DOHH2 (cell line): ENCODE measurements around the gene THOC1.

Experiments used
- H3F3A ChIP-seq: fragments of 200-600 bp; sonication (generic), shearing (Covaris generic); 2 replicates; pipeline ENCODE4 v1.6.0; 2016; ENCODE audit warnings: antibody characterized with exemption, mild to moderate bottlenecking; ENCODE audit not compliant: control insufficient read depth, insufficient read depth
- H3K27ac ChIP-seq: fragments of 200-600 bp; sonication (generic); 2 replicates; pipeline ENCODE4 v1.5.1; 2014; ENCODE audit warnings: low read depth, mild to moderate bottlenecking, low read length, moderate library complexity
- H3K27me3 ChIP-seq: fragments of 200-600 bp; sonication (generic); 2 replicates; pipeline ENCODE4 v1.6.1; 2014; ENCODE audit warnings: mild to moderate bottlenecking, low read length, mixed read lengths; ENCODE audit not compliant: control insufficient read depth
- H3K36me3 ChIP-seq: fragments of 200-600 bp; sonication (generic); 2 replicates; pipeline ENCODE4 v1.6.1; 2014; ENCODE audit warnings: mild to moderate bottlenecking, low read length, moderate library complexity, mixed read lengths; ENCODE audit not compliant: control insufficient read depth
- H3K4me1 ChIP-seq: fragments of 200-600 bp; sonication (generic); 2 replicates; pipeline ENCODE4 v1.6.1; 2014; ENCODE audit warnings: mild to moderate bottlenecking, low read length, mixed read lengths; ENCODE audit not compliant: control insufficient read depth
- H3K4me2 ChIP-seq: fragments of 200-600 bp; sonication (generic); 2 replicates; pipeline ENCODE4 v1.6.0; 2014; ENCODE audit warnings: mild to moderate bottlenecking, low read length, moderate library complexity
- H3K4me3 ChIP-seq: fragments of 200-600 bp; sonication (generic); 2 replicates; pipeline ENCODE4 v1.5.1; 2014; ENCODE audit warnings: mild to moderate bottlenecking, low read length, mixed read lengths
- H3K79me2 ChIP-seq: fragments of 200-600 bp; sonication (generic); 2 replicates; pipeline ENCODE4 v1.6.1; 2014; ENCODE audit warnings: mild to moderate bottlenecking, low read length, mixed read lengths; ENCODE audit not compliant: control insufficient read depth
- H3K9me2 ChIP-seq: fragments of 200-600 bp; sonication (generic); replicated peaks from 2 replicates; pipeline ENCODE4 v1.6.1; 2014; ENCODE audit warnings: mild to moderate bottlenecking, low read length, mixed read lengths; ENCODE audit not compliant: control insufficient read depth
- H3K9me3 ChIP-seq: fragments of 200-600 bp; sonication (generic); 2 replicates; pipeline ENCODE4 v1.6.1; 2014; ENCODE audit warnings: antibody characterized with exemption, low read length, mixed read lengths; ENCODE audit not compliant: control insufficient read depth, insufficient read depth
- H4K20me1 ChIP-seq: fragments of 200-600 bp; sonication (generic); 2 replicates; pipeline ENCODE4 v1.6.0; 2014; ENCODE audit warnings: low read depth, mild to moderate bottlenecking, antibody characterized with exemption, low read length, moderate library complexity; ENCODE audit not compliant: control insufficient read depth, insufficient read depth
- CTCF ChIP-seq: fragments of 200-600 bp; sonication (generic); IDR thresholded peaks from one replicate; pipeline ENCODE4 v1.5.1; 2014; ENCODE audit warnings: antibody characterized with exemption, mild to moderate bottlenecking, low read depth, low read length; ENCODE audit not compliant: poor library complexity, severe bottlenecking
- EZH2phosphoT487 ChIP-seq: fragments of 200-600 bp; sonication (generic); IDR thresholded peaks from 2 replicates; pipeline ENCODE4 v1.6.1; 2017; ENCODE audit warnings: borderline replicate concordance, mild to moderate bottlenecking, antibody characterized with exemption, low read length, moderate library complexity, mixed read lengths

THOC1 gene

GRCh38 chr18:245282-245847, 22.5 kb downstream of the THOC1 start:
- Histone ChIP-seq H3F3A (no peaks in the 10 kb centered on the region), H3K9me2 (no peaks in the 10 kb centered on the region), H4K20me1 (no peaks in the 10 kb centered on the region), H3K4me1 (no peaks in the 10 kb centered on the region), H3K36me3 (peaks cover 81% of the 10 kb centered on the region), H3K27ac (no peak overlapping the region), H3K79me2 (no peaks in the 10 kb centered on the region), H3K4me3 (no peak overlapping the region), H3K4me2 (no peak overlapping the region), H3K9me3 (no peaks in the 10 kb centered on the region), H3K27me3 (no peaks in the 10 kb centered on the region)
- TF ChIP-seq EZH2phosphoT487 (no peak), CTCF (no peak)

GRCh38 chr18:240175-240574, 27.7 kb downstream of the THOC1 start:
- Histone ChIP-seq H3K9me2 (no peaks in the 10 kb centered on the region), H3K9me3 (no peaks in the 10 kb centered on the region), H4K20me1 (no peaks in the 10 kb centered on the region), H3K4me3 (no peak overlapping the region), H3K79me2 (no peaks in the 10 kb centered on the region), H3K4me1 (no peaks in the 10 kb centered on the region), H3K27ac (no peak overlapping the region), H3K27me3 (no peaks in the 10 kb centered on the region), H3F3A (no peaks in the 10 kb centered on the region; the same call in 1 of the 2 replicates), H3K4me2 (no peak overlapping the region), H3K36me3 (peaks cover 62% of the 10 kb centered on the region)
- TF ChIP-seq EZH2phosphoT487 (no peak), CTCF (no peak)

- Histone ChIP-seq H3F3A (no peaks in the 10 kb centered on the region; the same call in 1 of the 2 replicates), H4K20me1 (no peaks in the 10 kb centered on the region), H3K4me3 (no peak overlapping the region), H3K36me3 (peaks cover 14% of the 10 kb centered on the region), H3K4me2 (no peak overlapping the region), H3K79me2 (no peaks in the 10 kb centered on the region), H3K27me3 (no peaks in the 10 kb centered on the region), H3K27ac (no peak overlapping the region), H3K9me2 (no peaks in the 10 kb centered on the region), H3K9me3 (no peaks in the 10 kb centered on the region), H3K4me1 (no peaks in the 10 kb centered on the region)
- TF ChIP-seq EZH2phosphoT487 (no peak), CTCF (no peak)
Observed at GRCh38 chr18:231563-231962, 36.3 kb downstream of the THOC1 start.
